Testis (tissue), 3 donors: Measurements from ENCODE around the gene EDAR. TPM values are rescaled to one million over a fixed set of nuclear protein-coding genes. Genes with fewer than 3 reads are reported as not detected.
A peak's percentile ranks its signal among the peaks of the same experiment; 100 is the strongest.

Experiments
- DNase-seq: peaks from one replicate; pipeline ENCODE4 v3.0.0-alpha.2; 2019
- H3K27ac ChIP-seq, 2 donors: fragments of 200-600 bp; sonication (generic); one replicate each; pipeline ENCODE4 v1.5.1; 2019
- H3K27me3 ChIP-seq: fragments of 200-600 bp; sonication (generic); one replicate; pipeline ENCODE4 v1.5.1; 2019
- H3K36me3 ChIP-seq: fragments of 200-600 bp; sonication (generic); one replicate; pipeline ENCODE4 v1.5.1; 2017; ENCODE audit warnings: low read depth; ENCODE audit errors: missing control alignments
- H3K4me1 ChIP-seq: fragments of 200-600 bp; sonication (generic); one replicate; pipeline ENCODE4 v1.5.1; 2019
- H3K4me3 ChIP-seq, 2 donors: fragments of 200-600 bp; sonication (generic); one replicate each; pipeline ENCODE4 v1.5.1; 2017 to 2019
- H3K9me3 ChIP-seq: fragments of 200-600 bp; sonication (generic); one replicate; pipeline ENCODE4 v1.5.1; 2017
- CTCF ChIP-seq, 3 experiments: fragments of 450-650 bp in 2 of 3; fragments of 200-600 bp in 1 of 3; sonication (generic) in 1 of 3; IDR thresholded peaks; one replicate each; pipeline ENCODE4 v1.5.1; 2016 to 2019; ENCODE audit warnings: antibody characterized with exemption in 3 of 3, mild to moderate bottlenecking in 2 of 3, moderate library complexity in 1 of 3
- POLR2A ChIP-seq: fragments of 450-650 bp; IDR thresholded peaks from one replicate; pipeline ENCODE4 v1.6.1; 2017; ENCODE audit warnings: antibody characterized with exemption, mild to moderate bottlenecking, moderate library complexity
- WGBS, 2 donors: methylation state at CpG; one replicate each; pipeline ENCODE4 v1.1.5; 2018; 5-methylcytosine and 5-hydroxymethylcytosine counted together
- intact Hi-C: fragments of 100-400 bp; cut with DNase I; formaldehyde crosslinking; loops from one replicate; pipeline ENCODE4 v1.15.1; 2023; ENCODE audit warnings: low total_unique reads
- polyA plus RNA-seq: library from polyadenylated mRNA; stranded (reverse); fragments of 350-450 nt; fragmentation: Illumina TruSeq; extraction: RNeasy Lipid Tissue Mini Kit (QIAGEN cat#74804); gene quantifications from one replicate; pipeline ENCODE4 v1.2.3, GENCODE V29; 2014; ENCODE audit warnings: low read depth, low replicate concordance; ENCODE audit not compliant: insufficient read depth
- total RNA-seq, 2 donors: library from RNA; depleted of rRNA; stranded (reverse); fragments of >200 nt; gene quantifications; one replicate each; pipeline ENCODE4 v1.2.3, GENCODE V29; 2016

Gene EDAR
- total and polyA plus RNA-seq, 3 donors from 2014 or later: 0.30 to 0.74 (median 0.39) TPM

DNA sequence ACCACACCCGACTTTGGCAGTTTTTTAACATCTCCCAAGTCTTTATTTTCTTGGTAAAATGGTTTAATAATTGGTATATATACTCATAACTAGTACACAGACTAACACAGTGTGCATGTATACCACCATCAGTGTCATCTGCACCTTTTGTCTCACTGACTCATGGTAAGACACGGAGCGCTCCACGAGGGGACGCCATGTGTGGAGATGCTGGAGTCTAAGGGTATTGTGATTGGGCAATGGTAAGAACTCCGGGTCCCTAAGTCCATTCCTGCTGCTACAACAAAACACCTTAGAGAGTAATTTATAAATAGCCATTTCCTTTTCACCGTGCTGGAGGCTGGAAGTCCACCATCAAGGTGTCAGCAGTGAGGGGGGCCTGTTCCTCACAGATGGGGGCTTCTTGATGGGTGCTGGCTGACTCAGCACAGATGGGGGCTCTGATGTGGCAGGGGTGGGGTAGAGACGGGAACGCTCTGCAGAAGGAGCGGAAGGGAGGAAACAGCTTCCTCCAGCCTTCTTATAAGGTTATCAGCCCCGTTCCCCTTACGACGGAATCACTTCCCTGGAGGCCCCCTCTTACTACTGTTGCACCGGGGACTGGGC, 42.0 kb upstream of the EDAR start:
- peak overlapping the region; percentile 34 to 47 for H3K4me3 ChIP-seq
- H3K9me3 ChIP-seq: no peaks in the 10 kb centered on the region
- 32 to 41% methylated on average over 14 of the region's 14 CpGs for WGBS, 2 donors
- H3K4me1 ChIP-seq: peaks cover 5% of the 10 kb centered on the region
- H3K27me3 ChIP-seq: no peaks in the 10 kb centered on the region
- TF ChIP-seq POLR2A (no peak), CTCF (IDR thresholded peaks at IDR 0.05) (no peak)
- H3K36me3 ChIP-seq: no peaks in the 10 kb centered on the region
- no peak overlapping the region for H3K27ac ChIP-seq
- intact Hi-C loops: no loop called here
- DNase-seq: no peak

DNA sequence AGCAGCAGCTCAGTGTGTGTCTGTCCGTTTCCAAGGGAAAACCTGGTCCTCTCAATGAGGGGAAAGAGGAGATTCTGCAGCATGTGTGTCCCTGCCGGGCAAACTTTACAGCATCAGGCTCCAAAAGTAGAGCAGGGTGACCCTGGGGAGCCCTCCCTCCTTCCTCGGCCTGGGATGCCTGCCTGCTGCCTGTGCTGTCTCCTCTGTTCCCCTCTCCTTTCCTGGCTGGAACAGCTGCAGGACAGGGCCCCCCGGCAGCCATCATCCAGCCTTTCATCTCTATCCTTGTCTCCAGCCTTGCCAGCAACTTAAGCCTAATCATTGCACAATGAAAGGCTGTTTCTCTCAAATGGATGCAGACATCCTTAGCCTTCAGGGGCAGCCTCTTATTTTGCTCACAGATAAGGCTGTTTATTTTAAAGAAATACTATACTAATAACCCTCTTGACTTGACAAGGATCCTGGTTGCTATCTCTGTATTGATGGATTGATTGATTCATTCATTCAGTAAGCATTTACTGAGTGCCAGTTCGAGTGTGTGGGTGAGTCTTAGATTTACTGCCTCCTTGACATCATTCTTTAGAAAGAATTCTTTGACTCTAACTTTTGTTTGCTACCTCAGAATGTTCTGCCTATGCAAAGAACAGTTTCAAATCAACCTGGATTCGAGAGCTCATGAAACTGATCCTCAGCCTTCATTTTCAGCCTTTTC, 40.6 kb upstream of the EDAR start:
- intact Hi-C loops: no loop called here
- WGBS, 2 donors: 74 to 75% methylated on average over 6 of the region's 6 CpGs
- TF ChIP-seq POLR2A (no peak), CTCF (IDR thresholded peaks at IDR 0.05) (no peak)
- Histone ChIP-seq H3K27ac (no peak overlapping the region), H3K27me3 (no peaks in the 10 kb centered on the region), H3K4me1 (peaks cover 5% of the 10 kb centered on the region), H3K4me3 (no peak overlapping the region), H3K9me3 (no peaks in the 10 kb centered on the region), H3K36me3 (no peaks in the 10 kb centered on the region)
- no peak for DNase-seq

DNA sequence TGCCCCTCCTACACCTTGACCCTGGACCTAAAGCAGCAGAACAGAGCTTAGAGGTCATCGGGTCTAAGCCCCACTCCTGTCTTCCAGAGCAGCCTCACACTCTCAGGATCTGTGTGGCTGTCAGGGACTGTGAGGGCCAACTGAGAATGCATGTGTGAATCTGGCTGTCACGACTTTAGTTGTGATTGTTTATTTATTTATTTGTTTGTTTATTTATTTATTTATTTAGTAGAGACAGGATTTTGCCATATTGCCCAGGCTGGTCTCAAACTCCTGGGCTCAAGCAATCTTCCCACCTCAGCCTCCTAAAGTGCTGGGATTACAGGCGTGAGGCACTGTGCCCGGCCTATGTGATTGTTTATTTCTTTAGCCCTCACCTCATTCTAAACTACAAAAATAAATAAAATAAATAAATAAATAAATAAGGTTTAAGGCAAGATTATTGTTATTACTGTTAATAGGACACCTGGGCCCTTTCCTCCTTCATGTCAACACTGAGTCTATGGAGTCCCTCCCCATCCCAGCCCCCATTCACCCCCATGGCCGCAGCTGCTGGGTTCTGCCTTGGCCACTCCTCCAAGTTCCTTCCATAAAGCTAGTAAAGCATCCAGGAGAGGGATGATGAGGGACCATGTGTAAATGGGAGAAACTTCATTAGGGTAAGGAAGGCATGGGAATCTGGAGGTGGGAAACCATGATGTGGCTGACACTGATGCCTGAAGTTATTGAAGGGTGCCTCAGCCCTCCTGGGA, 39.9 kb upstream of the EDAR start:
- H3K27me3 ChIP-seq: no peaks in the 10 kb centered on the region
- intact Hi-C loops: no loop called here
- H3K4me3 ChIP-seq: no peak overlapping the region
- H3K27ac ChIP-seq: no peak overlapping the region
- WGBS, 2 donors: 79 to 89% methylated on average over 5 of the region's 5 CpGs
- H3K36me3 ChIP-seq: no peaks in the 10 kb centered on the region
- no peaks in the 10 kb centered on the region for H3K9me3 ChIP-seq
- TF ChIP-seq POLR2A: no peak
- no peak for TF ChIP-seq CTCF (IDR thresholded peaks at IDR 0.05)
- peaks cover 5% of the 10 kb centered on the region for H3K4me1 ChIP-seq
- DNase-seq: no peak

GRCh38 chr2:109028277-109028676, 39.3 kb upstream of the EDAR start:
- intact Hi-C loops: no loop called here
- WGBS, 2 donors: 95% methylated on average over 5 to 6 of the region's 6 CpGs

More at GRCh38 chr2:109028277-109028676, 39.3 kb upstream of the EDAR start:
- Histone ChIP-seq H3K36me3 (no peaks in the 10 kb centered on the region), H3K27me3 (no peaks in the 10 kb centered on the region), H3K4me3 (no peak overlapping the region), H3K27ac (no peak overlapping the region), H3K9me3 (no peaks in the 10 kb centered on the region), H3K4me1 (peaks cover 5% of the 10 kb centered on the region)
- no peak for TF ChIP-seq CTCF (IDR thresholded peaks at IDR 0.05)
- no peak for TF ChIP-seq POLR2A
- no peak for DNase-seq
